ENCODE results near the gene ZCCHC14.
"Not testable (repeated sequence)": the region's sequence is repeated elsewhere in the genome, so short reads cannot be mapped to it uniquely, and the experiment has no call there.

The ZCCHC14 gene

GRCh38 chr16:87518430-87519051 is 25.7 kb upstream of the ZCCHC14 start:
- not testable (repeated sequence) for H3K4me1 ChIP-seq (ENCODE audit: control insufficient read depth, insufficient read depth, low read length); H3K36me3 ChIP-seq (ENCODE audit: control insufficient read depth, insufficient read depth, low read length); H3K9ac ChIP-seq (ENCODE audit: low read length); H3K27me3 ChIP-seq (ENCODE audit: control insufficient read depth, insufficient read depth, low read length)
- peak overlapping the region; percentile 41 for H3K4me3 ChIP-seq (ENCODE audit: low read length)
- peak overlapping the region; percentile 61 for H3K27ac ChIP-seq (ENCODE audit: low read depth, low read length)

GRCh38 chr16:87517610-87518429 is 25.0 kb upstream of the ZCCHC14 start:
- peak overlapping the region; percentile 61 for H3K27ac ChIP-seq (ENCODE audit: low read depth, low read length)
- not testable (repeated sequence) for H3K4me1 ChIP-seq (ENCODE audit: control insufficient read depth, insufficient read depth, low read length); H3K36me3 ChIP-seq (ENCODE audit: control insufficient read depth, insufficient read depth, low read length); H3K27me3 ChIP-seq (ENCODE audit: control insufficient read depth, insufficient read depth, low read length); H3K9ac ChIP-seq (ENCODE audit: low read length)
- peak overlapping the region; percentile 41 for H3K4me3 ChIP-seq (ENCODE audit: low read length)

DNA sequence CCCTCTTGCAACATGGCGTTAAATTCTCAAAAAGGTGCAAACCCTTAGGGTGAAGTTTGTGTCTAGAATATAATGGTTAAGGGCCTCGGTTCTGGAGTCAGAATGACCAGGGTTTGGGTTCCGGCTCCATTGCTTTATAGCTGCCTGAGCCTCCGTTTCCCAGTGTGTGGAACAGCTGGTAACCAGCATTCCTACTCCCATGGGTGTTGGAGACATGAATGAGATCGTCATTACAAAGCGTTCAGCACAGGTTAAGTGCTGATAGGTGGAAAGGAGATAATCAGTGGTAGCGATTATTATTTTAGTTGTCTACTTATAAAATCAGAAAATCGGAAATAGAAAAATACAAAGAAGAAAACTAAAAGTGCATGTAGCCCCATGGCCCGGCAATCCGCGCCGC is 23.5 kb upstream of the ZCCHC14 start:
- peaks cover 2% of the 10 kb centered on the region for H3K4me1 ChIP-seq (ENCODE audit: control insufficient read depth, insufficient read depth, low read length)
- H3K36me3 ChIP-seq (ENCODE audit: control insufficient read depth, insufficient read depth, low read length) = no peaks in the 10 kb centered on the region
- H3K9ac ChIP-seq (ENCODE audit: low read length) = no peak overlapping the region
- H3K27ac ChIP-seq (ENCODE audit: low read depth, low read length) = no peak overlapping the region
- H3K27me3 ChIP-seq (ENCODE audit: control insufficient read depth, insufficient read depth, low read length) = no peaks in the 10 kb centered on the region
- H3K4me3 ChIP-seq (ENCODE audit: low read length) = no peak overlapping the region

- H3K9ac ChIP-seq (ENCODE audit: low read length) = no peak overlapping the region
- peaks cover 2% of the 10 kb centered on the region for H3K4me1 ChIP-seq (ENCODE audit: control insufficient read depth, insufficient read depth, low read length)
- H3K4me3 ChIP-seq (ENCODE audit: low read length) = no peak overlapping the region
- H3K27ac ChIP-seq (ENCODE audit: low read depth, low read length) = no peak overlapping the region
- H3K27me3 ChIP-seq (ENCODE audit: control insufficient read depth, insufficient read depth, low read length) = no peaks in the 10 kb centered on the region
- no peaks in the 10 kb centered on the region for H3K36me3 ChIP-seq (ENCODE audit: control insufficient read depth, insufficient read depth, low read length)
These were observed 22.9 kb upstream of the ZCCHC14 start for GRCh38 chr16:87515475-87516330.

DNA sequence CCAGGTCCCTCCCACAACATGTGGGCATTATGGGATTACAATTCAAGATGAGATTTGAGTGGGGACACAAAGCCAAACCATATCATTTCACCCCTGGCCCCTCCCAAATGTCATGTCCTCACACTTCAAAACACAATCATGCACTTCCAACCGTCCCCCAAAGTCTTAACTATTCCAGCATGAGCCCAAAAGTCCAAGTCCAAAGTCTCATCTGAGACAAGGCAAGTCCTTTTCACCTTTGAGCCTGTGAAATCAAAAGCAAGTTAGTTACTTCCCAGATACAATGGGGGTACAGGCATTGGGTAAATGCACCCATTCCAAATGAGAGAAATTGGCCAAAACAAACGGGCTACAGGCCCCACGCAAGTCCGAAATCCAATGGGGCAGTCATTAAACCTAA is 17.0 kb upstream of the ZCCHC14 start:
- not testable (repeated sequence) for H3K27me3 ChIP-seq (ENCODE audit: control insufficient read depth, insufficient read depth, low read length); H3K36me3 ChIP-seq (ENCODE audit: control insufficient read depth, insufficient read depth, low read length); H3K9ac ChIP-seq (ENCODE audit: low read length); H3K4me3 ChIP-seq (ENCODE audit: low read length); H3K27ac ChIP-seq (ENCODE audit: low read depth, low read length); H3K4me1 ChIP-seq (ENCODE audit: control insufficient read depth, insufficient read depth, low read length)

GRCh38 chr16:87507351-87508069 is 14.7 kb upstream of the ZCCHC14 start:
- Histone ChIP-seq H3K27me3 (ENCODE audit: control insufficient read depth, insufficient read depth, low read length) (no peaks in the 10 kb centered on the region), H3K4me1 (ENCODE audit: control insufficient read depth, insufficient read depth, low read length) (no peaks in the 10 kb centered on the region), H3K4me3 (ENCODE audit: low read length) (peak overlapping the region; percentile 28), H3K36me3 (ENCODE audit: control insufficient read depth, insufficient read depth, low read length) (no peaks in the 10 kb centered on the region), H3K9ac (ENCODE audit: low read length) (no peak overlapping the region), H3K27ac (ENCODE audit: low read depth, low read length) (peak overlapping the region; percentile 7)

DNA sequence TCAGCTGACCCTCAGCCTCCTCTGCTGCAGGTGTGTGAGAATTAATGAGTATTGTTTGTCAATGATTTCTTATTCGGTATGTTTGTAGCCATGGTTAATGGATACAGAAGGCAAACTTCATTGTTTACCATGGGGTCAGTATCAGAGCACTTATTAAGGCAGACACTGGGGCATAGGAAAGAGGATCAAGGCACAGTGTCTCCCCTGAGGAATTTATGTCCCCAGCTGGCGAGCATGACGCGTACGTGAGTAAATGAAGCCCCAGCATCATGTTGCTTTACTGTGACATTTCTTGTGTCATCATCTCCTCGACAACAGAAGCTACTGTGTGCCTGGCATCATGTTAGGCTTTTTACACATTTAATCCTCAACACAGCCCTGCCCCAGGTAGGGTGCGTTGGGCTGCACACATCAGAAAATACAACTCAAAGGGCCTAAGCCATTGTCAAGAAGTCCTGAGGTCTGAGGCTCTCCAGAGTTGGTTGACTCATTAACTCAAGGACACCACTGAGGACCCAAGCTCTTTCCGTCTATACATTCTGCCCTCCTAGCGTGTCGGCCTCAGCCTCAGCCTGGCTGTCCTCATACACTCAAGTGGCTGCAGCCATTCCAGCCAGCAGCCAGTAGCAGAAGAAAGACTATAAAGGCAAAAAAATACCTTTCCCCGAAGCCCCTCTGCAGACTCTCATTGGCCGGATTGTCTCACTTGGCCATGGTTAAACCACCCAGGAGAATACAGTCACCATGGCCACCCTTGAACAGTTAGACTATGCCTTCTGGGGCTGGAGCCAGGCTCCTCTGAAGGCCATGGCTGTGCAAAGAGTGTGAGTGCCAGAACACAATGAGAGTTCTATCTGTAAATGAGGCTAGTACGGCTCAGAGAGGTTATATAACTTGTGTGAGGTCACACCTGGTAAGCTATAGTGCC is 13.9 kb upstream of the ZCCHC14 start:
- Histone ChIP-seq H3K36me3 (ENCODE audit: control insufficient read depth, insufficient read depth, low read length) (no peaks in the 10 kb centered on the region), H3K4me3 (ENCODE audit: low read length) (no peak overlapping the region), H3K27me3 (ENCODE audit: control insufficient read depth, insufficient read depth, low read length) (no peaks in the 10 kb centered on the region), H3K4me1 (ENCODE audit: control insufficient read depth, insufficient read depth, low read length) (no peaks in the 10 kb centered on the region), H3K27ac (ENCODE audit: low read depth, low read length) (no peak overlapping the region), H3K9ac (ENCODE audit: low read length) (no peak overlapping the region)

DNA sequence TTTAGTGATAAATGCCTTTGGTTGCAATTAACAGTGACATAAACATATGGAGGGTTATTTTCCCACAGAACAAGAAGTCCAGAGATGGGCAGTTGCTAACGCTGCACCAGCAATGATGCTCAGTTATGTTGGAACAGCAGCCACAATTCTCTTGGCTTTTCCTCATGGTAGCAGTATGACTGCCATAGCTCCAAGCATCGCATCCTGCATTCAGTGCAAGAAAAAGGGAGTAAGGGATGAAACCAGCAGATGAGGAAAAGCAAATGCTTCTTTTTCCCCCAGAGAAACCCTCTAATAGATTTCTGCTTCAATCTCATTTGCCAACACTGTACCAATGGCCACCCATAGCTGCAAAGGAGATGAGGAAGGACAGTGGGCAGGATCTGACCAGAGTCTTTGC is 13.0 kb upstream of the ZCCHC14 start:
- Histone ChIP-seq H3K4me3 (ENCODE audit: low read length) (no peak overlapping the region), H3K27ac (ENCODE audit: low read depth, low read length) (no peak overlapping the region), H3K9ac (ENCODE audit: low read length) (no peak overlapping the region), H3K36me3 (ENCODE audit: control insufficient read depth, insufficient read depth, low read length) (no peaks in the 10 kb centered on the region), H3K27me3 (ENCODE audit: control insufficient read depth, insufficient read depth, low read length) (no peaks in the 10 kb centered on the region), H3K4me1 (ENCODE audit: control insufficient read depth, insufficient read depth, low read length) (no peaks in the 10 kb centered on the region)

- not testable (repeated sequence) for H3K9ac ChIP-seq (ENCODE audit: low read length); H3K27me3 ChIP-seq (ENCODE audit: control insufficient read depth, insufficient read depth, low read length); H3K4me1 ChIP-seq (ENCODE audit: control insufficient read depth, insufficient read depth, low read length); H3K36me3 ChIP-seq (ENCODE audit: control insufficient read depth, insufficient read depth, low read length); H3K27ac ChIP-seq (ENCODE audit: low read depth, low read length); H3K4me3 ChIP-seq (ENCODE audit: low read length)
These were observed 10.6 kb upstream of the ZCCHC14 start for GRCh38 chr16:87503232-87503937.

DNA sequence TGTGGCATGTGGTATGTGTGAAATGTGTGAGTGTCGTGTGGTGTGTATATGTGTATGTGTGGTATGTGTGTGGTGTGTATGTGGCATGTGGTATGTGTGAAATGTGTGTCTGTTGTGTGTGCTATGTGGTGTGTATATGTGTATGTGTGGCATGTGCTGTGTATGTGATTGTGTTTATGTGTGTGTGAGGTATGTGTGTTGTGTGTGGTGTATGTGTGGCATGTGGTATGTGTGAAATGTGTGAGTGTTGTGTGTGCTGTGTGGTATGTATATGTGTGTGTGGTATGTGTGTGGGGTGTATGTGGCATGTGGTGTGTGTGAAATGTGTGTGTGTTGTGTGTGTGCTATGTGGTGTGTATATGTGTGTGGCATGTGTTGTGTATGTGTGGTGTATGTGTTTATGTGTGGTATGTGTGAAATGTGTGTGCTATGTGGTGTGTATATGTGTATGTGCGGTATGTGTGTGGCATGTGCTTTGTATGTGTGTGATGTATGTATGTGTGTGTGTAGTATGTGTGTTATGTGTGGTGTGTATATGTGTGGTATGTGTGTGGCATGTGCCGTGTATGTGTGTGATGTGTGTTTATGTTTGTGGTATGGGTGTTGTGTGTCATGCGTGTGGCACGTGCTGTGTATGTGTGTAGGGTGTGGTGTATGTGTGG is 9.6 kb upstream of the ZCCHC14 start:
- no peaks in the 10 kb centered on the region for H3K4me1 ChIP-seq (ENCODE audit: control insufficient read depth, insufficient read depth, low read length)
- no peak overlapping the region for H3K27ac ChIP-seq (ENCODE audit: low read depth, low read length)
- no peaks in the 10 kb centered on the region for H3K27me3 ChIP-seq (ENCODE audit: control insufficient read depth, insufficient read depth, low read length)
- H3K4me3 ChIP-seq (ENCODE audit: low read length) = no peak overlapping the region
- no peaks in the 10 kb centered on the region for H3K36me3 ChIP-seq (ENCODE audit: control insufficient read depth, insufficient read depth, low read length)
- no peak overlapping the region for H3K9ac ChIP-seq (ENCODE audit: low read length)

GRCh38 chr16:87501117-87501516 is 8.3 kb upstream of the ZCCHC14 start:
- Histone ChIP-seq H3K27me3 (ENCODE audit: control insufficient read depth, insufficient read depth, low read length) (no peaks in the 10 kb centered on the region), H3K4me3 (ENCODE audit: low read length) (no peak overlapping the region), H3K9ac (ENCODE audit: low read length) (no peak overlapping the region), H3K27ac (ENCODE audit: low read depth, low read length) (no peak overlapping the region), H3K4me1 (ENCODE audit: control insufficient read depth, insufficient read depth, low read length) (no peaks in the 10 kb centered on the region), H3K36me3 (ENCODE audit: control insufficient read depth, insufficient read depth, low read length) (no peaks in the 10 kb centered on the region)

All from rectal smooth muscle tissue (tissue), 1 donor.